Measurements from ENCODE around the gene UFM1.
A peak's percentile ranks its signal among the peaks of the same experiment; 100 is the strongest.

Gene UFM1

GRCh38 chr13:38394777-38395496 is 45.3 kb downstream of the UFM1 start:
- POLR2A ChIA-PET = no interaction called here
- 83% methylated on average over 1 of the region's 1 CpG for WGBS (ENCODE audit: insufficient coverage)
- Histone ChIP-seq H3K4me1 (ENCODE audit: control extremely low read depth in 1 of 4, control insufficient read depth in 4 of 4, insufficient read depth in 4 of 4, low read length in 3 of 4) (peaks cover 0 to 10% (median 2%) of the 10 kb centered on the region in 4 experiments), H3K4me3 (ENCODE audit: control insufficient read depth in 1 of 7, extremely low read depth in 1 of 7, insufficient read depth in 4 of 7, low read depth in 2 of 7, low read length in 6 of 7) (no peak overlapping the region), H3K9me3 (ENCODE audit: control extremely low read depth in 1 of 5, control insufficient read depth in 4 of 5, insufficient read depth in 2 of 5, low read depth in 1 of 5, low read length in 4 of 5) (no peaks in the 10 kb centered on the region), H3K27ac (ENCODE audit: insufficient read depth in 1 of 2, low read depth in 1 of 2, low read length in 2 of 2, poor library complexity in 1 of 2, severe bottlenecking in 2 of 2) (no peak overlapping the region), H3K27me3 (replicated peaks in 2 of 5; ENCODE audit: control insufficient read depth in 4 of 5, insufficient read depth in 5 of 5, low read length in 4 of 5) (no peaks in the 10 kb centered on the region), H3K36me3 (ENCODE audit: control insufficient read depth in 4 of 4, insufficient read depth in 4 of 4, low read length in 3 of 4) (no peaks in the 10 kb centered on the region)
- DNase-seq = no peak
- CTCF ChIA-PET = no interaction called here

- CTCF ChIA-PET = no interaction called here
- no peaks in the 10 kb centered on the region for H3K27me3 ChIP-seq (replicated peaks in 2 of 5; ENCODE audit: control insufficient read depth in 4 of 5, insufficient read depth in 5 of 5, low read length in 4 of 5)
- POLR2A ChIA-PET = no interaction called here
These were observed 45.8 kb downstream of the UFM1 start for GRCh38 chr13:38395497-38395788.

GRCh38 chr13:38398711-38399493 is 49.3 kb downstream of the UFM1 start:
- WGBS (ENCODE audit: insufficient coverage) = 25% methylated on average over 4 of the region's 5 CpGs
- H3K9me3 ChIP-seq (ENCODE audit: control extremely low read depth in 1 of 5, control insufficient read depth in 4 of 5, insufficient read depth in 2 of 5, low read depth in 1 of 5, low read length in 4 of 5) = peaks cover 0 to 1% (median 0%) of the 10 kb centered on the region in 5 experiments
- H3K27ac ChIP-seq (ENCODE audit: insufficient read depth in 1 of 2, low read depth in 1 of 2, low read length in 2 of 2, poor library complexity in 1 of 2, severe bottlenecking in 2 of 2) = no peak overlapping the region
- ChIA-PET POLR2A (no interaction called here), CTCF (no interaction called here)
- H3K4me3 ChIP-seq (ENCODE audit: control insufficient read depth in 1 of 7, extremely low read depth in 1 of 7, insufficient read depth in 4 of 7, low read depth in 2 of 7, low read length in 6 of 7) = peak overlapping the region in 4 of 7 experiments; percentile 10 to 35 (median 22)
- DNase-seq = peak; percentile 19 to 81 (median 64)
- H3K27me3 ChIP-seq (replicated peaks in 2 of 5; ENCODE audit: control insufficient read depth in 4 of 5, insufficient read depth in 5 of 5, low read length in 4 of 5) = no peaks in the 10 kb centered on the region
- peaks cover 0 to 10% (median 2%) of the 10 kb centered on the region in 4 experiments for H3K4me1 ChIP-seq (ENCODE audit: control extremely low read depth in 1 of 4, control insufficient read depth in 4 of 4, insufficient read depth in 4 of 4, low read length in 3 of 4)
- H3K36me3 ChIP-seq (ENCODE audit: control insufficient read depth in 4 of 4, insufficient read depth in 4 of 4, low read length in 3 of 4) = no peaks in the 10 kb centered on the region

More at GRCh38 chr13:38395497-38395788, 45.8 kb downstream of the UFM1 start:
- 96% methylated on average over 3 of the region's 3 CpGs for WGBS (ENCODE audit: insufficient coverage)
- no peak for DNase-seq
- H3K4me3 ChIP-seq (ENCODE audit: control insufficient read depth in 1 of 7, extremely low read depth in 1 of 7, insufficient read depth in 4 of 7, low read depth in 2 of 7, low read length in 6 of 7) = no peak overlapping the region
- H3K9me3 ChIP-seq (ENCODE audit: control extremely low read depth in 1 of 5, control insufficient read depth in 4 of 5, insufficient read depth in 2 of 5, low read depth in 1 of 5, low read length in 4 of 5) = no peaks in the 10 kb centered on the region
- H3K36me3 ChIP-seq (ENCODE audit: control insufficient read depth in 4 of 4, insufficient read depth in 4 of 4, low read length in 3 of 4) = no peaks in the 10 kb centered on the region
- H3K27ac ChIP-seq (ENCODE audit: insufficient read depth in 1 of 2, low read depth in 1 of 2, low read length in 2 of 2, poor library complexity in 1 of 2, severe bottlenecking in 2 of 2) = no peak overlapping the region
- peaks cover 0 to 10% (median 2%) of the 10 kb centered on the region in 4 experiments for H3K4me1 ChIP-seq (ENCODE audit: control extremely low read depth in 1 of 4, control insufficient read depth in 4 of 4, insufficient read depth in 4 of 4, low read length in 3 of 4)

GRCh38 chr13:38399535-38399934 is 49.9 kb downstream of the UFM1 start:
- 100% methylated on average over 1 of the region's 2 CpGs for WGBS (ENCODE audit: insufficient coverage)
- peaks cover 0 to 10% (median 2%) of the 10 kb centered on the region in 4 experiments for H3K4me1 ChIP-seq (ENCODE audit: control extremely low read depth in 1 of 4, control insufficient read depth in 4 of 4, insufficient read depth in 4 of 4, low read length in 3 of 4)
- no peak for DNase-seq
- POLR2A ChIA-PET = no interaction called here
- H3K9me3 ChIP-seq (ENCODE audit: control extremely low read depth in 1 of 5, control insufficient read depth in 4 of 5, insufficient read depth in 2 of 5, low read depth in 1 of 5, low read length in 4 of 5) = peaks cover 0 to 3% (median 0%) of the 10 kb centered on the region in 5 experiments
- no peaks in the 10 kb centered on the region for H3K27me3 ChIP-seq (replicated peaks in 2 of 5; ENCODE audit: control insufficient read depth in 4 of 5, insufficient read depth in 5 of 5, low read length in 4 of 5)
- H3K36me3 ChIP-seq (ENCODE audit: control insufficient read depth in 4 of 4, insufficient read depth in 4 of 4, low read length in 3 of 4) = no peaks in the 10 kb centered on the region
- CTCF ChIA-PET = no interaction called here
- no peak overlapping the region for H3K27ac ChIP-seq (ENCODE audit: insufficient read depth in 1 of 2, low read depth in 1 of 2, low read length in 2 of 2, poor library complexity in 1 of 2, severe bottlenecking in 2 of 2)
- H3K4me3 ChIP-seq (ENCODE audit: control insufficient read depth in 1 of 7, extremely low read depth in 1 of 7, insufficient read depth in 4 of 7, low read depth in 2 of 7, low read length in 6 of 7) = no peak overlapping the region

GRCh38 chr13:38401276-38401675 is 51.6 kb downstream of the UFM1 start:
- Histone ChIP-seq H3K36me3 (ENCODE audit: control insufficient read depth in 4 of 4, insufficient read depth in 4 of 4, low read length in 3 of 4) (no peaks in the 10 kb centered on the region), H3K27me3 (replicated peaks in 2 of 5; ENCODE audit: control insufficient read depth in 4 of 5, insufficient read depth in 5 of 5, low read length in 4 of 5) (no peaks in the 10 kb centered on the region), H3K4me3 (ENCODE audit: control insufficient read depth in 1 of 7, extremely low read depth in 1 of 7, insufficient read depth in 4 of 7, low read depth in 2 of 7, low read length in 6 of 7) (no peak overlapping the region), H3K27ac (ENCODE audit: insufficient read depth in 1 of 2, low read depth in 1 of 2, low read length in 2 of 2, poor library complexity in 1 of 2, severe bottlenecking in 2 of 2) (no peak overlapping the region), H3K4me1 (ENCODE audit: control extremely low read depth in 1 of 4, control insufficient read depth in 4 of 4, insufficient read depth in 4 of 4, low read length in 3 of 4) (peaks cover 0 to 10% (median 2%) of the 10 kb centered on the region in 4 experiments), H3K9me3 (ENCODE audit: control extremely low read depth in 1 of 5, control insufficient read depth in 4 of 5, insufficient read depth in 2 of 5, low read depth in 1 of 5, low read length in 4 of 5) (peaks cover 0 to 3% (median 0%) of the 10 kb centered on the region in 5 experiments)
- ChIA-PET CTCF (interaction anchor here (0.6 kb wide), 1 partner anchor 38 kb away, joined by 5 read pairs; no protein-coding TSS in a partner anchor), POLR2A (no interaction called here)
- DNase-seq = no peak

- no peaks in the 10 kb centered on the region for H3K27me3 ChIP-seq (replicated peaks in 2 of 5; ENCODE audit: control insufficient read depth in 4 of 5, insufficient read depth in 5 of 5, low read length in 4 of 5)
- ChIA-PET POLR2A (no interaction called here), CTCF (no interaction called here)
- no CpG with 5 or more reads among the region's 1 CpG for WGBS (ENCODE audit: insufficient coverage)
- no peak overlapping the region for H3K27ac ChIP-seq (ENCODE audit: insufficient read depth in 1 of 2, low read depth in 1 of 2, low read length in 2 of 2, poor library complexity in 1 of 2, severe bottlenecking in 2 of 2)
- no peak overlapping the region for H3K4me3 ChIP-seq (ENCODE audit: control insufficient read depth in 1 of 7, extremely low read depth in 1 of 7, insufficient read depth in 4 of 7, low read depth in 2 of 7, low read length in 6 of 7)
- no peaks in the 10 kb centered on the region for H3K36me3 ChIP-seq (ENCODE audit: control insufficient read depth in 4 of 4, insufficient read depth in 4 of 4, low read length in 3 of 4)
- no peaks in the 10 kb centered on the region for H3K4me1 ChIP-seq (ENCODE audit: control extremely low read depth in 1 of 4, control insufficient read depth in 4 of 4, insufficient read depth in 4 of 4, low read length in 3 of 4)
- no peak for DNase-seq
- H3K9me3 ChIP-seq (ENCODE audit: control extremely low read depth in 1 of 5, control insufficient read depth in 4 of 5, insufficient read depth in 2 of 5, low read depth in 1 of 5, low read length in 4 of 5) = peaks cover 0 to 3% (median 0%) of the 10 kb centered on the region in 5 experiments
These were observed 55.6 kb downstream of the UFM1 start for GRCh38 chr13:38405216-38405615.

- Histone ChIP-seq H3K27ac (ENCODE audit: insufficient read depth in 1 of 2, low read depth in 1 of 2, low read length in 2 of 2, poor library complexity in 1 of 2, severe bottlenecking in 2 of 2) (no peak overlapping the region), H3K9me3 (ENCODE audit: control extremely low read depth in 1 of 5, control insufficient read depth in 4 of 5, insufficient read depth in 2 of 5, low read depth in 1 of 5, low read length in 4 of 5) (no peaks in the 10 kb centered on the region), H3K36me3 (ENCODE audit: control insufficient read depth in 4 of 4, insufficient read depth in 4 of 4, low read length in 3 of 4) (no peaks in the 10 kb centered on the region), H3K4me3 (ENCODE audit: control insufficient read depth in 1 of 7, extremely low read depth in 1 of 7, insufficient read depth in 4 of 7, low read depth in 2 of 7, low read length in 6 of 7) (no peak overlapping the region), H3K4me1 (ENCODE audit: control extremely low read depth in 1 of 4, control insufficient read depth in 4 of 4, insufficient read depth in 4 of 4, low read length in 3 of 4) (no peaks in the 10 kb centered on the region), H3K27me3 (replicated peaks in 2 of 5; ENCODE audit: control insufficient read depth in 4 of 5, insufficient read depth in 5 of 5, low read length in 4 of 5) (no peaks in the 10 kb centered on the region)
- CTCF ChIA-PET = no interaction called here
- no peak for DNase-seq
- WGBS (ENCODE audit: insufficient coverage) = 100% methylated on average over 1 of the region's 2 CpGs
- POLR2A ChIA-PET = no interaction called here
These were observed 60.1 kb downstream of the UFM1 start for GRCh38 chr13:38409771-38410170.
